ENCODE measurements around the gene SLCO3A1.
"Not testable (repeated sequence)": the region's sequence is repeated elsewhere in the genome, so short reads cannot be mapped to it uniquely, and the experiment has no call there.

SLCO3A1 gene

GRCh38 chr15:92189166-92189565, 335.7 kb downstream of the SLCO3A1 start:
- TF ChIP-seq CTCF (IDR thresholded peaks at IDR 0.05; ENCODE audit: borderline replicate concordance, control extremely low read depth, extremely low read depth, insufficient read depth, missing control alignments) = no peak
- in situ Hi-C loops (cut with MboI; ENCODE audit: low sequenced_read_pairs, unreplicated experiment) = no loop called here

GRCh38 chr15:92195241-92195640, 341.7 kb downstream of the SLCO3A1 start:
- DNase-seq (ENCODE audit: low spot score) = no peak
- in situ Hi-C loops (cut with MboI; ENCODE audit: low sequenced_read_pairs, unreplicated experiment) = no loop called here
- no peak for TF ChIP-seq CTCF (IDR thresholded peaks at IDR 0.05; ENCODE audit: borderline replicate concordance, control extremely low read depth, extremely low read depth, insufficient read depth, missing control alignments)

More at GRCh38 chr15:92189166-92189565, 335.7 kb downstream of the SLCO3A1 start:
- DNase-seq (ENCODE audit: low spot score) = no peak

GRCh38 chr15:92196342-92196741, 342.8 kb downstream of the SLCO3A1 start:
- in situ Hi-C loops (cut with MboI; ENCODE audit: low sequenced_read_pairs, unreplicated experiment) = no loop called here
- no peak for TF ChIP-seq CTCF (IDR thresholded peaks at IDR 0.05; ENCODE audit: borderline replicate concordance, control extremely low read depth, extremely low read depth, insufficient read depth, missing control alignments)
- no peak for DNase-seq (ENCODE audit: low spot score)

- TF ChIP-seq CTCF (IDR thresholded peaks at IDR 0.05; ENCODE audit: borderline replicate concordance, control extremely low read depth, extremely low read depth, insufficient read depth, missing control alignments) = no peak
- DNase-seq (ENCODE audit: low spot score) = no peak
- in situ Hi-C loops (cut with MboI; ENCODE audit: low sequenced_read_pairs, unreplicated experiment) = no loop called here
Measured at GRCh38 chr15:92197746-92198145, 344.2 kb downstream of the SLCO3A1 start.

GRCh38 chr15:92200891-92201290, 347.4 kb downstream of the SLCO3A1 start:
- in situ Hi-C loops (cut with MboI; ENCODE audit: low sequenced_read_pairs, unreplicated experiment) = no loop called here
- TF ChIP-seq CTCF (IDR thresholded peaks at IDR 0.05; ENCODE audit: borderline replicate concordance, control extremely low read depth, extremely low read depth, insufficient read depth, missing control alignments) = no peak
- no peak for DNase-seq (ENCODE audit: low spot score)

GRCh38 chr15:92205255-92205739, 351.8 kb downstream of the SLCO3A1 start:
- in situ Hi-C loops (cut with MboI; ENCODE audit: low sequenced_read_pairs, unreplicated experiment) = no loop called here
- TF ChIP-seq CTCF (IDR thresholded peaks at IDR 0.05; ENCODE audit: borderline replicate concordance, control extremely low read depth, extremely low read depth, insufficient read depth, missing control alignments) = no peak
- no peak for DNase-seq (ENCODE audit: low spot score)

GRCh38 chr15:92207601-92208000, 354.1 kb downstream of the SLCO3A1 start:
- DNase-seq (ENCODE audit: low spot score); in situ Hi-C loops (cut with MboI; ENCODE audit: low sequenced_read_pairs, unreplicated experiment): not testable (repeated sequence)

Measured in GM13976 (cell line).